SIG-M5 treated with dmso at 0.1 percent for 504 hours (cell line): ENCODE results near the gene ADGRB3.
"Not testable (repeated sequence)": the region's sequence is repeated elsewhere in the genome, so short reads cannot be mapped to it uniquely, and the experiment has no call there.

Source experiments
- DNase-seq: peaks from one replicate; lab custom pipeline; 2025; ENCODE audit not compliant: unreplicated experiment; lab: John Stamatoyannopoulos, UW

ADGRB3 gene

GRCh38 chr6:68778356-68779020, 143.4 kb downstream of the ADGRB3 start:
- DNase-seq = peak; percentile 13

- DNase-seq = no peak
These were observed 144.3 kb downstream of the ADGRB3 start for GRCh38 chr6:68779366-68779765.

- not testable (repeated sequence) for DNase-seq
These were observed 155.0 kb downstream of the ADGRB3 start for GRCh38 chr6:68790128-68790527.

- DNase-seq = not testable (repeated sequence)
These were observed 179.9 kb downstream of the ADGRB3 start for GRCh38 chr6:68814976-68815375.

- DNase-seq = no peak
These were observed 191.4 kb downstream of the ADGRB3 start for GRCh38 chr6:68826501-68826900.

- no peak for DNase-seq
These were observed 199.5 kb downstream of the ADGRB3 start for GRCh38 chr6:68834551-68834950.

- DNase-seq = no peak
These were observed 203.5 kb downstream of the ADGRB3 start for GRCh38 chr6:68838571-68838970.

GRCh38 chr6:68852791-68853190, 217.7 kb downstream of the ADGRB3 start:
- DNase-seq = no peak

- DNase-seq = no peak
These were observed 224.2 kb downstream of the ADGRB3 start for GRCh38 chr6:68859233-68859632.

- DNase-seq = no peak
These were observed 233.6 kb downstream of the ADGRB3 start for GRCh38 chr6:68868646-68869045.

GRCh38 chr6:68873236-68873635, 238.2 kb downstream of the ADGRB3 start:
- no peak for DNase-seq

GRCh38 chr6:68874747-68875146, 239.7 kb downstream of the ADGRB3 start:
- DNase-seq = no peak

GRCh38 chr6:68875403-68875802, 240.3 kb downstream of the ADGRB3 start:
- no peak for DNase-seq

GRCh38 chr6:68876792-68877493, 241.9 kb downstream of the ADGRB3 start:
- DNase-seq = peak; percentile 24

GRCh38 chr6:68880050-68880813, 245.2 kb downstream of the ADGRB3 start:
- no peak for DNase-seq

- not testable (repeated sequence) for DNase-seq
These were observed 248.2 kb downstream of the ADGRB3 start for GRCh38 chr6:68883325-68883724.

GRCh38 chr6:68891419-68891818, 256.3 kb downstream of the ADGRB3 start:
- no peak for DNase-seq

- DNase-seq = no peak
These were observed 257.4 kb downstream of the ADGRB3 start for GRCh38 chr6:68892452-68892851.

GRCh38 chr6:68895929-68896328, 260.8 kb downstream of the ADGRB3 start:
- no peak for DNase-seq

- no peak for DNase-seq
These were observed 266.0 kb downstream of the ADGRB3 start for GRCh38 chr6:68901044-68901443.

- DNase-seq = no peak
These were observed 276.3 kb downstream of the ADGRB3 start for GRCh38 chr6:68911334-68911733.

GRCh38 chr6:68911811-68912210, 276.7 kb downstream of the ADGRB3 start:
- DNase-seq = no peak
